GM23338 (cell line): ENCODE results near the gene COQ3. TPM values are rescaled to one million over a fixed set of nuclear protein-coding genes. Genes with fewer than 3 reads are reported as not detected.

Source experiments
- ATAC-seq: fragments of 200-7000 bp; cut with Tn5 transposase; 3 replicates; pipeline ENCODE4 v1.9.1; 2020
- DNase-seq: peaks from one replicate; pipeline ENCODE4 v3.0.0-alpha.2; 2015; ENCODE audit warnings: low spot score
- H2AFZ ChIP-seq: fragments of 200-600 bp; sonication (generic); 2 replicates; pipeline ENCODE4 v1.8.0; 2016; ENCODE audit warnings: antibody characterized with exemption, mild to moderate bottlenecking, moderate library complexity
- H3F3A ChIP-seq: fragments of 200-600 bp; sonication (generic); replicated peaks from 2 replicates; pipeline ENCODE4 v1.8.0; 2017; ENCODE audit warnings: antibody characterized with exemption, mixed run types, low read depth
- H3K27ac ChIP-seq: fragments of 200-600 bp; sonication (generic); 2 replicates; pipeline ENCODE4 v1.6.1; 2016; ENCODE audit warnings: low read depth
- H3K27me3 ChIP-seq: fragments of 200-600 bp; sonication (generic); 2 replicates; pipeline ENCODE4 v1.8.0; 2016; ENCODE audit warnings: mild to moderate bottlenecking, mixed run types, moderate library complexity; ENCODE audit not compliant: insufficient read depth
- H3K36me3 ChIP-seq: fragments of 200-600 bp; sonication (generic); 2 replicates; pipeline ENCODE4 v1.8.0; 2016; ENCODE audit warnings: mild to moderate bottlenecking; ENCODE audit not compliant: insufficient read depth
- H3K4me1 ChIP-seq: fragments of 200-600 bp; sonication (generic); 2 replicates; pipeline ENCODE4 v1.8.0; 2016; ENCODE audit warnings: mild to moderate bottlenecking, moderate library complexity; ENCODE audit not compliant: insufficient read depth
- H3K4me2 ChIP-seq: fragments of 200-600 bp; sonication (generic); 2 replicates; pipeline ENCODE4 v1.7.1; 2017; ENCODE audit warnings: mixed run types
- H3K4me3 ChIP-seq: fragments of 200-600 bp; sonication (generic); 2 replicates; pipeline ENCODE4 v1.6.1; 2016; ENCODE audit warnings: mixed run types
- H3K79me2 ChIP-seq: fragments of 200-600 bp; sonication (generic); replicated peaks from 2 replicates; pipeline ENCODE4 v1.8.0; 2017; ENCODE audit warnings: mild to moderate bottlenecking; ENCODE audit not compliant: insufficient read depth
- H3K9me2 ChIP-seq: fragments of 200-600 bp; sonication (generic); 2 replicates; pipeline ENCODE4 v1.8.0; 2017; ENCODE audit not compliant: insufficient read depth
- H4K20me1 ChIP-seq: fragments of 200-600 bp; sonication (generic); replicated peaks from 2 replicates; pipeline ENCODE4 v1.8.0; 2017; ENCODE audit warnings: mild to moderate bottlenecking; ENCODE audit not compliant: insufficient read depth
- H3K27ac Mint-ChIP-seq: 2 replicates; pipeline ENCODE4 v1.8.0; 2020; ENCODE audit warnings: inconsistent platforms, mild to moderate bottlenecking, moderate library complexity, mixed read lengths
- H3K27me3 Mint-ChIP-seq: 3 replicates; pipeline ENCODE4 v1.8.0; 2022; ENCODE audit warnings: low read depth, mild to moderate bottlenecking, moderate library complexity, mixed read lengths, inconsistent platforms; ENCODE audit not compliant: insufficient read depth, poor library complexity
- H3K36me3 Mint-ChIP-seq: 3 replicates; pipeline ENCODE4 v1.8.0; 2021; ENCODE audit warnings: low read depth, mild to moderate bottlenecking, inconsistent platforms, moderate library complexity, mixed read lengths
- H3K4me1 Mint-ChIP-seq: 3 replicates; pipeline ENCODE4 v1.8.0; 2020; ENCODE audit warnings: mild to moderate bottlenecking, inconsistent platforms, mixed read lengths
- H3K4me3 Mint-ChIP-seq: 3 replicates; pipeline ENCODE4 v1.8.0; 2021; ENCODE audit warnings: moderate library complexity, mild to moderate bottlenecking, inconsistent platforms, mixed read lengths
- H3K9me3 Mint-ChIP-seq: 3 replicates; pipeline ENCODE4 v1.8.0; 2020; ENCODE audit warnings: moderate library complexity, mild to moderate bottlenecking, inconsistent platforms, mixed read lengths
- ETS1 ChIP-seq: IDR thresholded peaks from 2 replicates; pipeline ENCODE4 v1.6.1; 2016; ENCODE audit warnings: antibody characterized with exemption
- EZH2 ChIP-seq: fragments of 200-600 bp; sonication (generic); IDR thresholded peaks from one replicate; pipeline ENCODE4 v1.8.0; 2017; ENCODE audit warnings: antibody characterized with exemption, mild to moderate bottlenecking, low read depth; ENCODE audit not compliant: unreplicated experiment
- EZH2phosphoT487 ChIP-seq: fragments of 200-600 bp; sonication (generic); IDR thresholded peaks from one replicate; pipeline ENCODE4 v1.8.1; 2018; ENCODE audit warnings: antibody characterized with exemption; ENCODE audit not compliant: unreplicated experiment
- JUNB ChIP-seq: IDR thresholded peaks from one replicate; pipeline ENCODE4 v1.6.1; 2016; ENCODE audit warnings: antibody characterized with exemption; ENCODE audit not compliant: unreplicated experiment
- NANOG ChIP-seq: IDR thresholded peaks from 2 replicates; pipeline ENCODE4 v1.6.1; 2016; ENCODE audit warnings: antibody characterized with exemption, borderline replicate concordance
- POLR2AphosphoS5 ChIP-seq: IDR thresholded peaks from 2 replicates; pipeline ENCODE4 v1.6.1; 2016; ENCODE audit warnings: antibody characterized with exemption, low read depth
- REST ChIP-seq: IDR thresholded peaks from one replicate; pipeline ENCODE4 v1.6.1; 2018; ENCODE audit warnings: antibody characterized with exemption; ENCODE audit not compliant: unreplicated experiment
- STAT1 ChIP-seq: IDR thresholded peaks from one replicate; pipeline ENCODE4 v1.6.1; 2016; ENCODE audit warnings: antibody characterized with exemption; ENCODE audit not compliant: unreplicated experiment
- ZNF114 ChIP-seq: fragments of 250-450 bp; sonication (Bioruptor Pico); IDR thresholded peaks from 2 replicates; pipeline ENCODE4 v1.5.0; 2020; ENCODE audit warnings: mild to moderate bottlenecking, moderate library complexity
- ZNF331 ChIP-seq: fragments of 250-450 bp; sonication (Bioruptor Pico); IDR thresholded peaks from 2 replicates; pipeline ENCODE4 v1.5.0; 2020; ENCODE audit warnings: low read depth, mild to moderate bottlenecking, moderate library complexity
- ZNF462 ChIP-seq: fragments of 250-450 bp; sonication (Bioruptor Pico); IDR thresholded peaks from 2 replicates; pipeline ENCODE4 v1.5.0; 2020; ENCODE audit warnings: mild to moderate bottlenecking, moderate library complexity
- polyA plus RNA-seq: library from polyadenylated mRNA; unstranded; fragments of >200 nt; fragmentation: Nextera tagmentation; extraction: Ambion mirVana; gene quantifications from 2 replicates; pipeline ENCODE4 v1.2.1, GENCODE V29; 2016
- total RNA-seq: library from RNA; depleted of rRNA; stranded (reverse); fragments of >200 nt; shearing (Covaris generic); gene quantifications from 2 replicates; pipeline ENCODE4 v1.2.3, GENCODE V29; 2014

The COQ3 gene
- total and polyA plus RNA-seq, 2 experiments from 2014 or later, result 11.8 to 22.5 TPM

- Mint-ChIP-seq H3K27ac (no peak overlapping the region; the same call in 1 of the 2 replicates), H3K4me1 (no peaks in the 10 kb centered on the region), H3K4me3 (no peak overlapping the region), H3K27me3 (no peaks in the 10 kb centered on the region), H3K36me3 (no peaks in the 10 kb centered on the region), H3K9me3 (no peaks in the 10 kb centered on the region)
- no peaks in the 10 kb centered on the region for H3K27me3 ChIP-seq
- no peak overlapping the region for H2AFZ ChIP-seq
- H4K20me1 ChIP-seq, result no peaks in the 10 kb centered on the region
- TF ChIP-seq POLR2AphosphoS5, result no peak
- TF ChIP-seq REST, result no peak
- TF ChIP-seq EZH2, result no peak
- no peak for TF ChIP-seq NANOG
- no peak for TF ChIP-seq ZNF331
- TF ChIP-seq EZH2phosphoT487, result no peak
- no peak for TF ChIP-seq JUNB
- no peak for TF ChIP-seq STAT1
- no peak for TF ChIP-seq ZNF462 (CRISPR knock-in tag)
- TF ChIP-seq ZNF114 (CRISPR knock-in tag), result no peak
- TF ChIP-seq ETS1, result no peak
- H3K9me2 ChIP-seq, result no peaks in the 10 kb centered on the region
- no peaks in the 10 kb centered on the region for H3K36me3 ChIP-seq
- ATAC-seq, result no peak
- H3K79me2 ChIP-seq, result peaks cover 22% of the 10 kb centered on the region
- DNase-seq, result no peak
- no peaks in the 10 kb centered on the region for H3F3A ChIP-seq
- H3K4me1 ChIP-seq, result no peaks in the 10 kb centered on the region
- H3K4me3 ChIP-seq, result no peak overlapping the region
- H3K27ac ChIP-seq, result no peak overlapping the region
- H3K4me2 ChIP-seq, result no peak overlapping the region
Measured at GRCh38 chr6:99384507-99384906, 9.5 kb downstream of the COQ3 start.
